ENCODE data around the gene TMSB15B.
A peak's percentile ranks its signal among the peaks of the same experiment; 100 is the strongest.
"Not testable (repeated sequence)": the region's sequence is repeated elsewhere in the genome, so short reads cannot be mapped to it uniquely, and the experiment has no call there.

Gene TMSB15B

GRCh38 chrX:103927633-103928032 is 34.8 kb upstream of the TMSB15B start:
- H3K4me3 ChIP-seq (ENCODE audit: low read depth, low read length), result no peak overlapping the region
- in situ Hi-C loops (cut with HindIII; ENCODE audit: low sequenced_read_pairs), result no loop called here
- no peak for DNase-seq (ENCODE audit: low read depth)
- TF ChIP-seq CTCF (IDR thresholded peaks at IDR 0.05; ENCODE audit: low read depth, low read length, missing control alignments), result no peak

DNA sequence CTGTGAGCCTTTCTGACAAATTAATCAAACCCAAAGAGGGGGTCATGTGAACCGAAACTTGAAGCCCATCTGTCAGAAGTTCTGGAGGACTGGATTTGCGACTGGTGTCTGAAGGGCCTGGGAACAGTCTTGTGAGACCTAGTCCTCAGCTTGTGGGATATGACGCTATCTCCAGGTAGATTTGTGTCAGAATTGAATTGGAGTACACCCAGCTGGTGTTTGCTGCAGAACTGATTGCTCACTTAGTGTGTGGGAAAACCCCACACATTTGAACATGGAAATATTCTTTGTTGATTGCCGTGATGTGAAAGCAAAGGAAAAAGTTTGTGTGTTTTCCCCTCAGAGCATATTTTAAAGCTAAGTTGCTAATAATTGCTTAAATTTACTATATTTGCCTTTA is 30.3 kb upstream of the TMSB15B start:
- in situ Hi-C loops (cut with HindIII; ENCODE audit: low sequenced_read_pairs), result no loop called here
- no peak for TF ChIP-seq CTCF (IDR thresholded peaks at IDR 0.05; ENCODE audit: low read depth, low read length, missing control alignments)
- DNase-seq (ENCODE audit: low read depth), result no peak
- H3K4me3 ChIP-seq (ENCODE audit: low read depth, low read length), result no peak overlapping the region

- H3K4me3 ChIP-seq (ENCODE audit: low read depth, low read length); in situ Hi-C loops (cut with HindIII; ENCODE audit: low sequenced_read_pairs); DNase-seq (ENCODE audit: low read depth): not testable (repeated sequence)
Measured at GRCh38 chrX:103940257-103940656, 22.2 kb upstream of the TMSB15B start.

- DNase-seq (ENCODE audit: low read depth), result peak; percentile 23
- in situ Hi-C loops (cut with HindIII; ENCODE audit: low sequenced_read_pairs), result no loop called here
- no peak overlapping the region for H3K4me3 ChIP-seq (ENCODE audit: low read depth, low read length)
- TF ChIP-seq CTCF (IDR thresholded peaks at IDR 0.05; ENCODE audit: low read depth, low read length, missing control alignments), result peak; percentile 45
Measured at GRCh38 chrX:103941201-103941975, 21.0 kb upstream of the TMSB15B start.

GRCh38 chrX:103949506-103949905 is 12.9 kb upstream of the TMSB15B start:
- no peak overlapping the region for H3K4me3 ChIP-seq (ENCODE audit: low read depth, low read length)
- no peak for DNase-seq (ENCODE audit: low read depth)
- no peak for TF ChIP-seq CTCF (IDR thresholded peaks at IDR 0.05; ENCODE audit: low read depth, low read length, missing control alignments)
- in situ Hi-C loops (cut with HindIII; ENCODE audit: low sequenced_read_pairs), result no loop called here

- no peak for TF ChIP-seq CTCF (IDR thresholded peaks at IDR 0.05; ENCODE audit: low read depth, low read length, missing control alignments)
- DNase-seq (ENCODE audit: low read depth), result no peak
- in situ Hi-C loops (cut with HindIII; ENCODE audit: low sequenced_read_pairs), result no loop called here
- no peak overlapping the region for H3K4me3 ChIP-seq (ENCODE audit: low read depth, low read length)
Measured at GRCh38 chrX:103953353-103953752, 9.1 kb upstream of the TMSB15B start.

GRCh38 chrX:103954259-103954658 is 8.2 kb upstream of the TMSB15B start:
- no peak overlapping the region for H3K4me3 ChIP-seq (ENCODE audit: low read depth, low read length)
- in situ Hi-C loops (cut with HindIII; ENCODE audit: low sequenced_read_pairs), result no loop called here
- DNase-seq (ENCODE audit: low read depth), result no peak
- no peak for TF ChIP-seq CTCF (IDR thresholded peaks at IDR 0.05; ENCODE audit: low read depth, low read length, missing control alignments)

- DNase-seq (ENCODE audit: low read depth); H3K4me3 ChIP-seq (ENCODE audit: low read depth, low read length); in situ Hi-C loops (cut with HindIII; ENCODE audit: low sequenced_read_pairs): not testable (repeated sequence)
Measured at GRCh38 chrX:103960599-103960998, 1.8 kb upstream of the TMSB15B start.

GRCh38 chrX:103983508-103983907 is 21.1 kb downstream of the TMSB15B start:
- DNase-seq (ENCODE audit: low read depth); in situ Hi-C loops (cut with HindIII; ENCODE audit: low sequenced_read_pairs): not testable (repeated sequence)

More at GRCh38 chrX:103983508-103983907, 21.1 kb downstream of the TMSB15B start:
- H3K4me3 ChIP-seq (ENCODE audit: low read depth, low read length), result not testable (repeated sequence)

Measured in astrocyte of the cerebellum (primary cell).